Activated T-cell treated with anti-CD3 and anti-CD28 coated beads, Interleukin-2, amount 50 U/mL, for 24 hours (primary cell): ENCODE data around the gene CKB.
A peak's percentile ranks its signal among the peaks of the same experiment; 100 is the strongest.

Experiments
- DNase-seq: peaks from one replicate; pipeline ENCODE4 v3.0.0-alpha.2; 2020
- H3K27ac Mint-ChIP-seq: 2 replicates; pipeline ENCODE4 v1.8.0; 2020; ENCODE audit warnings: mild to moderate bottlenecking, mixed read lengths
- H3K27me3 Mint-ChIP-seq: 2 replicates; pipeline ENCODE4 v1.8.0; 2020; ENCODE audit warnings: mixed read lengths
- H3K36me3 Mint-ChIP-seq: 2 replicates; pipeline ENCODE4 v1.8.0; 2020; ENCODE audit warnings: low read depth, mixed read lengths
- H3K4me1 Mint-ChIP-seq: 2 replicates; pipeline ENCODE4 v1.8.0; 2020; ENCODE audit warnings: low read depth, mixed read lengths
- H3K4me3 Mint-ChIP-seq: 2 replicates; pipeline ENCODE4 v1.8.0; 2020; ENCODE audit warnings: mild to moderate bottlenecking, moderate library complexity, mixed read lengths
- H3K9me3 Mint-ChIP-seq: 2 replicates; pipeline ENCODE4 v1.8.0; 2020; ENCODE audit warnings: mixed read lengths

The CKB gene

DNA sequence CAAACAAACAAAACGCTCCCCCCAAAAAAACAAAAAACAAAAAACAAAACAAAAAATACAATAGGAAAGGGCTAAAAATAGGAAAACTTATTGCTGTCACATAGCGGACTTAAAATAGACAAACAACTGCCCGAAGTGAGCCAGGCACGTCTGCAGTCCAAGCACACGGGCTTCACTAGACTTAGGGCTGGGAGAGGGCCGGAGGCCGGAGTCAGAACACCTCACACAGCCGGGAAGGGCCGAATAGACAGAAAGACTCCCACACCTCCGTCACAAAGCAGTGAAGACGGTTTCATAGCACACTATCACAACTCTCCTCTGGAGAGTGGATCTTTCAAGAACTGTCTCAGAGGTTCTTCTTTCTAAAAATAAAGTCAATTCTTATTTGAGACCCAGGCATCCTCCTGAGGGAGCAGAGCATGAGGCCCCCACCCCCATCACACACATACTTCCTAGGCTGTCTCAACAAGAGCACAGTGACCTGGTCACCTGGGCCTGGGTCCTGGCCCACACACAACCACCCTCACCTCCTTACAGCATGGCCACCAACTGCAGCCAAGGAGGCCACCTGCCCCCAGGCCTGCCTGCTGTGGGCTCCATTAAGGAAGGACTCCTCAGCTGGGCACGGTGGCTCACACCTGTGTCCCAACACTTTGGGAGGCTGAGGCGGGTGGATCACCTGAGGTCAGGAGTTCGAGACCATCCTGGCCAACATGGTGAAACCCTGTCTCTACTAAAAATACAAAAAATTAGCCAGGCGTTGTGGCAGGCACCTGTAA, 33.1 kb upstream of the CKB start:
- H3K4me1 Mint-ChIP-seq, result peaks cover 50% of the 10 kb centered on the region
- H3K36me3 Mint-ChIP-seq, result peaks cover 57% of the 10 kb centered on the region
- no peak overlapping the region for H3K4me3 Mint-ChIP-seq
- H3K9me3 Mint-ChIP-seq, result no peaks in the 10 kb centered on the region
- no peaks in the 10 kb centered on the region for H3K27me3 Mint-ChIP-seq
- DNase-seq, result no peak
- peak overlapping the region; percentile 41 for H3K27ac Mint-ChIP-seq

DNA sequence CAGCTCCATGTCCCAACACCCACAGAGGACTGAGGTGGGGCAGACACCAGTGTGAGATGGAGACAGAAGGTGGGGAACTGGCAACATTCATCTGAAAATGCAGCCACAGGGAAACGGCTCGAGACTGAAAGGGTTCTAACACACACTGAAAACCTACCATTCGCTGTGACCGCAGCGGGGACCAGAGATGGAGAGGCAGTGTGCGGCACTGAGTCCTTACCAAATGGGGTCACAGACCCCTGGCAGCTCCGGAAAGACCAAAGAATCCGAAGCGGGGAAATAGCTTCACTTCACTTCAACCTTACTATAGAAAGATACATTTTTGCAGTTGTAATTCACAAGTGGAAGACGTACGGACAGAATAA, 30.2 kb upstream of the CKB start:
- H3K27me3 Mint-ChIP-seq, result no peaks in the 10 kb centered on the region
- peaks cover 28% of the 10 kb centered on the region for H3K36me3 Mint-ChIP-seq
- H3K4me1 Mint-ChIP-seq, result peaks cover 22% of the 10 kb centered on the region
- DNase-seq, result no peak
- no peaks in the 10 kb centered on the region for H3K9me3 Mint-ChIP-seq
- H3K4me3 Mint-ChIP-seq, result no peak overlapping the region
- no peak overlapping the region for H3K27ac Mint-ChIP-seq

DNA sequence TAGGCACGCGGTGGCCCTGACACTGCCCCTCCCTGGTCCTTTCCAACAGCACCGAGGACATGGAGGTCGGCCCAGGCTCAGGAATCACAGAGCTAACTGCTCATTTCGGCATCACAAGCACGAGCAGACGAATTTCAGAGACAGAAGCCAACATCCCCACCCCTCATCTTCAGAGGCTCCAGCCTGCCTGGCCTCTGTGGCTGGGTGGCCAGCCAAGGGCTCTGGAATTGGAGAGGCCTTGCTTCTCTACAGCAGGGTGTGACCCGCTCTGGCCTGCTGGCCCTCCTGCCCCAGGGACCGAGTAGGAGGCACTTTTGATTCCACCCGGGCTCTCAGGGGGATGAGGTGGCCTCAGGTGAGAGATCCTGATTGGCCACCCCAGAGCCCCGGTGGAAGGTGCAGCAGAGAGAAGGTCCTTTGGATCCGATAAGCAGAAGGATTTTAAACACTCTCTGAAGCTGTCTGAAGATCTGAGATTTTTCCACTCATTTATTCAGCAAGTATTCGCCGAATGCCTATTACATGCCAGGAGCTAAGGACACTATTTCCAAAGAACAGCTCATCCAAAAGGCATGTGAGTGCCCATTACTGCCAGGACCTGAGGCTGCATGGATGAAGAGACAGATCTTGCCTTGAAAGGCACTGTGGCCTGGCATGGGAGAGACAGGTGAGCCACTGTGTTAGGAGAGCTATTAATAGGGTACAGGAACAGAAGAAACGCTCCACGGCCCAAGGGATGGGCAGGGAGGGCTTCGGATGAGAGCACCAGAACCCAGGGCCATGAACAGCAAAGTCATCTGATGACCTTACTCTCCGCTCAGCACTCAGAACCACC, 29.6 kb upstream of the CKB start:
- Mint-ChIP-seq H3K4me3 (no peak overlapping the region), H3K36me3 (peaks cover 22% of the 10 kb centered on the region), H3K9me3 (no peaks in the 10 kb centered on the region), H3K4me1 (peaks cover 17% of the 10 kb centered on the region), H3K27ac (peak overlapping the region; percentile 37), H3K27me3 (no peaks in the 10 kb centered on the region)
- no peak for DNase-seq

DNA sequence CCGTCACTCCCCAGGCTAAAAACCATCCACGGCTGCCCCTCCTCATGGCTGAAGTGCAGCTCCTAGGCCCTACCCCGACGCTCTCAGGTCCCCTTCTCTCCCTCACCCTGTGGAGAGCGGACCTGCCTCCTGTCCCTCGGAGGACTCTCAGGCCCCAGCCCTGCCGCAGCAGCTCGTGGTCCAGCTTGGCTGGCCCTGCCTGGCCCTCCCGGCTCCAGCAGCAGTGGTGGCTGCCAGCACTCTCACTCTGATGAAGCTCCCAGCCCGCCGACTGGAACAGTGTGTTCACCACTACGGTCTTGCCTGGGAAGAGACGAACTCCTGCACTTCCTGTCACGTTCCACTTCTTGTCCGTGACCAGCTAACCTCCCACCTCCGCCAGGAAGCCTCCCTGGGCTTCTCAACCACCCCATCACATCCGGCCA, 28.7 kb upstream of the CKB start:
- H3K27ac Mint-ChIP-seq, result no peak overlapping the region
- H3K9me3 Mint-ChIP-seq, result no peaks in the 10 kb centered on the region
- peaks cover 12% of the 10 kb centered on the region for H3K4me1 Mint-ChIP-seq

DNA sequence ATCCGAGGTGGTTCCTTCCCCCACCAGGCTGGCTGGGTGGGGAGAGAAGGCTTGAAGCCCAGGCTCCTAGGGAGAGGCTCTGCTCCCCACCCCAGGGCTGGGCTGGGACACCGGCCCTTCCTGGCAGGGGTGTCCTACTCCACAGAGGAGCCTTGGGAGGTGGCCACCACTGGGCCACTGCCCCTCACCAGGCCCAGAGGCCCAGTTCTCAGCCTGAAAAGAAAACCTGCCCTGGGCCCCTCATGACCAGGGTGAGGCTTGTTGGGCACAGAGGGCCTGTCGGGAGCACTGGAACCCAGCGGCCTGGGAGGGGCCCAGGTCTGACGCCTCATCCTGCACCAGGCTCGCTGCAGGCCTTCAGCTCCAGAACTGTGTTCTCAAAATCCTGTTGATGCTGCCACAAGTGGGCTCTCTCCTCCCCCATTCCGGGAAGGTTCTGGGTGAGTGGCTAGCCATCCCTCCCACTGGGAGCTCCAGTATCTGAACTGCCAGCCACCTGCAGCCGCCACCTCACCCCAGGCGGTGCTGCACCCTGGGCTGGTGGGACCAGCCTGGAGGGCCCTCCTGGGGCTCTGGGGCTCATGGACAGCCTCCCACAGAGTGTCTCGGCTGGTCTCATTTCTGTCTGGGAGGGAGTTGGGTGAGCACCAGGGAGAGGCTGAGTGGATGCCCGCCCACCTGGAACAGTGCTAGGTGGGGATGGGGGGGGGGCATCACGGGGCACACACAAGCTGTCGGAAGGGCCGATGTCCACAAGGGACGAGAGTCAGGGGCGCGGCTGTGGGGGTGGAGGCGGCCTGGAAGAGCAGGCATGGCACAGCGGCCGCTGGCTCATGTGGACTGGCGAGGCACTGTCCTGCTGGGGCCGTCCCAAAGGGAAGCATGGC, 28.1 kb upstream of the CKB start:
- peaks cover 14% of the 10 kb centered on the region for H3K36me3 Mint-ChIP-seq
- no peak overlapping the region for H3K27ac Mint-ChIP-seq
- no peaks in the 10 kb centered on the region for H3K9me3 Mint-ChIP-seq
- H3K4me1 Mint-ChIP-seq, result peaks cover 12% of the 10 kb centered on the region
- no peak for DNase-seq
- H3K27me3 Mint-ChIP-seq, result no peaks in the 10 kb centered on the region
- H3K4me3 Mint-ChIP-seq, result no peak overlapping the region

More for the DNA sequence above, 28.7 kb upstream of the CKB start:
- Mint-ChIP-seq H3K36me3 (peaks cover 18% of the 10 kb centered on the region), H3K4me3 (no peak overlapping the region), H3K27me3 (no peaks in the 10 kb centered on the region)
- no peak for DNase-seq

DNA sequence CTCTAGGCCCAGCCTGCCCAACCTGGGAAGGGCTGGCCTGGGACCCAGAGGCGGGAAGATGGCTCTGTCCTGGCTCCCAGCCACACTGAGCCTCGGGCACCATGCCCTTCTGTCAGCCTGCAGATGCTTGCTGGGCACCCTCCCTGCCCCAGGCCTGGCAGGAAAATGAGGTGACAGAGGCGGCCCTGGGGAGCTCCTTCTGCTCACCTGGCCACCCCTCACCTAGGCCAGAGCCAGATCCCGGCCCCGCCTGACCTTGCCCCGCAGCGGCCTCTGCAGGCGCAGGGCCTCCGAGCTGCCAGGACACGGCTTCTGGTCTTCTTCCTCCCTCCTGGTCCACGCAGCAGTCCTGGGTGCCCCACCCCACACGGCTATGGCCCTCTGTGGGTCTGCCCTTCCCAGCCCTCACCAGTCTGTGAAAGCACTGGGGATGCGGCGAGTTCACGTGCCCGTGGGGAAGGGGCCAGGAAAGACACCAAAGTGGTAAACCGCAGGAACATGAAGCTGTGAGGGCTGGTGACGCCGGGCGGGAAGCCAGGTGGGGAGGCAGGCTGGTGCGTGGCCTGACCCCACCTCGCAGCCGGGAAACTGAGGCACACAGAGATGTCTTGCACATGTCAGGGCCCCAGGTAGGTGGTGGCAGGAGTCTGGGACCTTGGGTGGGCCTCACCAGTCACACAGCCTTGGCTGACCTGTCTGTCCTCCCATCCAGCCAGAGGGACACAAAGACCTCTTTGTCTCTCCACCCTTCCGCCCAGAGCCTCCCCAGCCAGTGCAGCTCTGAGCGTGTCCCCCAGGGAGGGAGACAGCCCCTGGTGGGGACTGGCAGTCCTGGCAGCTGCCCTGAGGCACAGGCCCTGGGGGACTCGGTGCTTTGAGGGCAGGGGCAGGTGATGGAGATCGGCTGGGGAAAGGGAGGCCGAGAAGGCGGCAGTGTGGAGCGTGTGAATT, 27.0 kb upstream of the CKB start:
- Mint-ChIP-seq H3K4me3 (no peak overlapping the region), H3K4me1 (peaks cover 6% of the 10 kb centered on the region), H3K9me3 (no peaks in the 10 kb centered on the region), H3K36me3 (peaks cover 5% of the 10 kb centered on the region), H3K27ac (no peak overlapping the region), H3K27me3 (no peaks in the 10 kb centered on the region)
- no peak for DNase-seq

DNA sequence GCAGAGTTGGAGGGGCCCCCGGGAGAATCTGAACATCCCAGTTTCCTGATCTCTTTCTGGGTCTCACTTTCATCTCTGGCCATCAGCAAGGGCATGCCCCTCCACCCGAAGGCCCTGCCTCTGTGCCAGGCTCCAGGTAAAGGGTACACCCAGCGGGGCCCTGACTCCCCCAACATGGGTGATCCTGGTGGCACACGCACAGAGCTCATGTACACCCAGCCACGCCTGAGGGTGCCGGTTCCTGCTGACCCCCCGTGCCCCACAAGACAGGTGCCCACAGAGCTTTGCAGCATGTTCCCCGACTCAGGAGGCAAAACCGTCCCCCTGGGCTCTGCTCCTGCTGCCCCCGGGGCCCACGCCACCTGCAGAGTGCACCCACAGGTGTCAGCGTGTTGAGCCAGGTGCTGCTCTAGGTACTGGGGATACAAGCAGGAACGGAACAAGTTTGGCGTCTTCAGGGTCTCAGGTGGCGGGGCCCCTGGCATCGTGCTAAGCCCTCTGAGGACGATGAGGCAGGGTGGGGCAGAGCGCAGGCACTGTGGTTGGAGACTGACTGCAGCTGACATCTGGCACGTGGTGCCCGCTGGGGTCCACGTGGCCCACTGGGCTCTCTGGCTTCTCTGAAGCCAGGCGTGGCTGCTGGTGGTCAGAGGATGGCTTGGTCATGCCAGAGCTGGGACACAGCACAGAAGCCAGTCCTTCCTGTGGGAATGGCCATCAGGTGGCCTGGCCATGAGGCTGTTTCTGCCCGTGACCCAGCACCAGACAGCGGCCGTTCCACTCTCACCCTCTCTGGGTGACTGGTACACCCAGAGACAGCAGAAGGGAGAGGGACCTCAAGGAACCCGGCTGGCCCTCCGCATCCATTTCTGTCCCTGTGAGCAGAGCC, 26.1 kb upstream of the CKB start:
- Mint-ChIP-seq H3K36me3 (peaks cover 4% of the 10 kb centered on the region), H3K27me3 (no peaks in the 10 kb centered on the region), H3K9me3 (no peaks in the 10 kb centered on the region), H3K4me1 (peaks cover 6% of the 10 kb centered on the region), H3K27ac (no peak overlapping the region), H3K4me3 (no peak overlapping the region)
- no peak for DNase-seq

DNA sequence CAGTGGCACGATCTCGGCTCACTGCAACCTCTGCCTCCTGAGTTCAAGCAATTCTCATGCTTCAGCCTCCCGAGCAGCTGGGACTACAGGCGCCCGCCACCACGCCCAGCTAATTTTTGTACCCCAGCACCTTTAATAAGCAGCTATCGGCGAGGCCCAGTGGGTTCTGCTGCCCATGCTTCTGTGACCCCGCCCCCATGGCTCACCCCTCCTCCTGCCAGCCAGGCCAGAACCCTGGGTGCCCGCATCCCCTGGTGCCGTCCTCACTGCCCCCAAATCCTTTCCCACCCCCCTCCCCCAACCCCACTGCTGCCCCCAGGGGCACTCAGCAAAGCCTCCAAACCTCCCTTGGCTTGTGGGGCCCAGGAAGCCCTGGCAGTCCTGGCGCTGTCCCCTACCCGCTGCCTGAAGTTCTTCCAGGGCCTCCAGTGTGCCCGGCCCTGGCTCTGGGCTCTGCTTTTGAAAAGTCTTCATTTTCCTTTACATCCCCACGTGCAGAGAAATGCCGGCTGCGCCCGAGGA, 25.4 kb upstream of the CKB start:
- Mint-ChIP-seq H3K36me3 (peaks cover 4% of the 10 kb centered on the region), H3K27me3 (no peaks in the 10 kb centered on the region), H3K27ac (no peak overlapping the region)

DNA sequence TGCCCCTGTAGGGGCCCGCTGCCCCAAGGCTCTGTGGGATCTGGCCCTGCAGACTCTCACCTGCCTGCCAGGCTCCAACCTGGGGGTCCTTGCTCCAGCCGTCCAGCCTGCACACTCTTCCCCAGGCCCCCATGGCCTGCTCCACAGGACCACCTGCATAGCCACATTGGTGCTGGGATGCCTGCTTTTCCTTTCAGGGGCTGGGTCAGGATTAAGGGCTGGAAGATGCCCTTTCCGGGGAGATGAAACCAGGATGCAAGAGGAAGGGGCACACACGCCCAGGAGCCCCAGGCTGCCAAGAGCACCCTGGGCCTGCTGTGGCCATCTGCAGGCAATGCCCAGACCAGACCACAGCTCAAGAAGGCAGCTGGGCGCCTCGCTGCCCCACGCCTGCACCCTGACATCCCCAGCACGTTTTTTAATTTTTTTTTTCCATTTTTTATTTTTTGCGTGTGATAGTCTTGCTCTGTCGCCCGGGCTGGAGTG, 24.9 kb upstream of the CKB start:
- DNase-seq, result no peak
- no peak overlapping the region for H3K4me3 Mint-ChIP-seq
- peaks cover 6% of the 10 kb centered on the region for H3K4me1 Mint-ChIP-seq
- peaks cover 4% of the 10 kb centered on the region for H3K36me3 Mint-ChIP-seq
- no peaks in the 10 kb centered on the region for H3K27me3 Mint-ChIP-seq
- H3K9me3 Mint-ChIP-seq, result no peaks in the 10 kb centered on the region
- no peak overlapping the region for H3K27ac Mint-ChIP-seq

More for the DNA sequence above, 25.4 kb upstream of the CKB start:
- H3K4me3 Mint-ChIP-seq, result no peak overlapping the region
- no peaks in the 10 kb centered on the region for H3K9me3 Mint-ChIP-seq
- DNase-seq, result no peak
- H3K4me1 Mint-ChIP-seq, result peaks cover 6% of the 10 kb centered on the region

DNA sequence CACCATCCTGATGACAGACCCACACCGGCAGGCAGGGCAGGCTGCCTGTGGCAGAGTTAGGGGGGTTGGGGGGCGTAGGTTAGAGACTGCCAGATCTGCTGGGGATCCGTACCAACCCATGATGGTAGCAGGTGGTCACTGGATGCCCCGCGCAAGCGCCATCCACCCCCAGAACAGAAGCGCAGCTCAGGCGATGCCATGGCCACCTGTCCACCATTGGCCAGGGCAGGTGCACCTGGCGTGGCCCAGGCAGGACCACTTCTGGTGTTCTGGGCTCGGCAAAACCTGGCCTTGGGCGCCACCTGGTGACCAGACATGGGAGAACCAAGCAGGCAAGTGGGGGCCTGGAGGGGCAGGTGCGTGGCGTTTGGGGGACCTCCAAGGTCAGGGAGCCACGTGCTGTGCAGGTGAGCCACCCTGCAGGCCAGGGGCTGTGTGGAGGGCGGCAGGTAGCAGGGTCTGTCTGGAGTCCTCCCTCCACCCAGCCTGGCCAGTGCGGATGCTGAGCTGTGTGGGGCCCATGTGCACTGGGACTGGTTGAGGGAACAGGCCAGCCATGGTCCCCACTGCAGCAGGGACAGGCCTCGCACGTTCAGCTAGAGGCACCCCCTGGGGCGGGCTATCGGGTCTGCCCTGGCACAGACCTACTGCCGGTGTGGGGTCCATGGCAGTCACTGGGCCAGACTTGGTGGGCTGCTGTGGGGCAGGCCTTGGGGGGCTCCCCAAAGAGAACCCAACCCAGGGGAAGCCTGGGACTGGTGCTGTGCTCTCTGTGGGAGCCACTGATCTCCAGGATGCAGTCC, 24.2 kb upstream of the CKB start:
- DNase-seq, result peak; percentile 85
- no peaks in the 10 kb centered on the region for H3K9me3 Mint-ChIP-seq
- H3K27me3 Mint-ChIP-seq, result peaks cover under 1% of the 10 kb centered on the region
- H3K36me3 Mint-ChIP-seq, result peaks cover 4% of the 10 kb centered on the region
- no peak overlapping the region for H3K4me3 Mint-ChIP-seq
- peaks cover 5% of the 10 kb centered on the region for H3K4me1 Mint-ChIP-seq
- no peak overlapping the region for H3K27ac Mint-ChIP-seq

DNA sequence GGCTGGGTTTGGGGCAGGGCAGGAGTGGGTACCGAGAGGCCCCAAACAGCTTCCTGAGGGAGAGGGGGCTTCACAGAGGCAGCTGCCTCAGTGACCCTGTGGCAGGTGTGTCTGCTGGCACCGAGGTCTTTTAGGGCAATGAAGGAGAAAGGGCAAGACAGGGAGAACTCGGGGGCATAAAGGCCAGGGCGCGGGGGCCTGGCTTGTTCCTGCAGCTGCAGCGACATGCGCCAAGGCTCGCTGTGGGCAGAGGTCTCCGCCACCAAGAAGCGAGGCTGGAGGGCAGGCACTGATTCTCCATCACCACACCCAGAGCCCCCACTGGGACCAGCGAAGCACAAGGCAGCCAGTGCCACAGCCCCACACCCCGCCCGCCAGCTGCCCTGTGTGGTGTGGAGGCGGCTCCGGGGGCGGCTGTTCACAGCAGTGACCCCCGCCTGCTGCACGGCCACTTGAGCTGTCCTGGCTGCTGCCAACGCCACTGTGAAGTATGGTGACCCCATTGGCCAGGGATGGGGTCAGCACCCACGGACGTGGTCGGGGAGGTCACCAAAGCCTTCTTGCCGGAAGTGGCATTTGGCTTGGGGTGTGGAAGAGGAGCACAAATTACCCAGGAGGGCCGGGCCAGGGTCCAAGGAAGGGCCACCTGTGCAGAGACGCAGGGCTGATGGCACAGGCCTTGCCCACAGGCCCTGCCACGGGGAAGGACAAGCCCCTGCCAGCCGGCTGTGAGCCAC, 23.5 kb upstream of the CKB start:
- Mint-ChIP-seq H3K4me3 (no peak overlapping the region), H3K27me3 (peaks cover 2% of the 10 kb centered on the region), H3K36me3 (no peaks in the 10 kb centered on the region), H3K9me3 (no peaks in the 10 kb centered on the region), H3K27ac (no peak overlapping the region), H3K4me1 (peaks cover 2% of the 10 kb centered on the region)
- DNase-seq, result no peak
